Erythroblast (primary cell): Measurements from ENCODE around the gene TAF7L.

Experiments
- GATA1 ChIP-seq: IDR thresholded peaks from 2 replicates; pipeline ENCODE4 v1.6.1; 2011; ENCODE audit warnings: low read depth, mild to moderate bottlenecking, control low read depth, low read length, moderate library complexity
- POLR2A ChIP-seq: IDR thresholded peaks from 2 replicates; pipeline ENCODE4 v1.6.1; 2011; ENCODE audit warnings: mild to moderate bottlenecking, low read length

DNA sequence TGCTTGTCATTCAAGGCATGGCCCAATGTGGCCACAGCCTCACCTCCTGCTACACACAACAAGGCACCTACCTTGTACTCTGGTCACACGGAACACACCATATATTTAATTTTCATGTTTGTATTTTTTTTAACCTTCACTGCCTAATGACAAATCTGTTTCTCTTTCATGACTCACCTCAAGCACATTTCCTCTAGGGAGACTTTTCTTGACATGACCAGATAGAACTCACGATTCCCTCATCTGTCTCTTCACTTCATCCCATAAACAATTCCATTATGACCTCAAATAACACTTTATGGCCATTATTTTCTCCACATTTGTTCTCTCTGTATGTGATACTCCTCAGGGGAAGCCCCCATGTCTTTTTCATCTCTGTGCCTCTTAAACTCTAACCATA, 60.5 kb downstream of the TAF7L start:
- TF ChIP-seq POLR2A (no peak), GATA1 (no peak)
